ENCODE data around the gene PIAS1.
"Not testable (repeated sequence)": the region's sequence is repeated elsewhere in the genome, so short reads cannot be mapped to it uniquely, and the experiment has no call there.

The PIAS1 gene

GRCh38 chr15:68201153-68201878 is 147.2 kb downstream of the PIAS1 start:
- no peaks in the 10 kb centered on the region for H3K27me3 ChIP-seq (ENCODE audit: control insufficient read depth in 1 of 2, insufficient read depth in 1 of 2, low read length in 2 of 2)
- H3K18ac ChIP-seq (ENCODE audit: low read depth in 1 of 2, low read length in 2 of 2), result no peak overlapping the region
- no peak overlapping the region for H2BK15ac ChIP-seq (ENCODE audit: low read depth, poor library complexity, severe bottlenecking)
- DNase-seq, result no peak
- H2BK120ac ChIP-seq (ENCODE audit: low read depth, low read length), result no peak overlapping the region
- no peak overlapping the region for H3K14ac ChIP-seq (ENCODE audit: low read length in 2 of 2)
- H3K4me3 ChIP-seq (ENCODE audit: insufficient read depth in 1 of 2, low read depth in 1 of 2, low read length in 2 of 2), result no peak overlapping the region
- no peak overlapping the region for H3K4ac ChIP-seq (ENCODE audit: low read depth in 1 of 2, low read length in 2 of 2)
- no peak overlapping the region for H2BK5ac ChIP-seq (ENCODE audit: low read depth, low read length, poor library complexity, severe bottlenecking)
- H3K9ac ChIP-seq (ENCODE audit: low read length), result no peak overlapping the region
- H2BK12ac ChIP-seq (ENCODE audit: low read length in 2 of 2), result no peak overlapping the region
- peaks cover 13% of the 10 kb centered on the region for H3K4me1 ChIP-seq (ENCODE audit: control insufficient read depth, insufficient read depth, low read depth, low read length)
- H3K79me1 ChIP-seq (replicated peaks; ENCODE audit: low read length, poor library complexity, severe bottlenecking), result peaks cover 27% of the 10 kb centered on the region
- H3K23ac ChIP-seq (ENCODE audit: low read length in 2 of 2), result no peak overlapping the region
- H2AFZ ChIP-seq (ENCODE audit: low read depth, low read length), result no peak overlapping the region
- H3K4me2 ChIP-seq (ENCODE audit: low read length, poor library complexity, severe bottlenecking), result no peak overlapping the region
- no peak overlapping the region for H4K8ac ChIP-seq (ENCODE audit: low read length)
- H3K27ac ChIP-seq (ENCODE audit: low read length, poor library complexity, severe bottlenecking), result no peak overlapping the region
- no peaks in the 10 kb centered on the region for H3K9me3 ChIP-seq (ENCODE audit: control insufficient read depth, low read length)
- WGBS, result 96% methylated on average over 7 of the region's 7 CpGs
- H2AK5ac ChIP-seq (ENCODE audit: low read length, severe bottlenecking), result no peak overlapping the region
- H4K91ac ChIP-seq (ENCODE audit: low read length), result no peak overlapping the region
- peaks cover 6 to 28% of the 10 kb centered on the region in 2 experiments for H3K36me3 ChIP-seq (ENCODE audit: control insufficient read depth in 1 of 2, insufficient read depth in 2 of 2, low read depth in 1 of 2, low read length in 2 of 2)

- 63% methylated on average over 1 of the region's 3 CpGs for WGBS
Observed at GRCh38 chr15:68201879-68202261, 147.8 kb downstream of the PIAS1 start.

GRCh38 chr15:68202994-68203393 is 148.9 kb downstream of the PIAS1 start:
- not testable (repeated sequence) for H3K9ac ChIP-seq (ENCODE audit: low read length); H3K27ac ChIP-seq (ENCODE audit: low read length, poor library complexity, severe bottlenecking); H3K27me3 ChIP-seq (ENCODE audit: control insufficient read depth in 1 of 2, insufficient read depth in 1 of 2, low read length in 2 of 2); H3K4me3 ChIP-seq (ENCODE audit: insufficient read depth in 1 of 2, low read depth in 1 of 2, low read length in 2 of 2); H3K9me3 ChIP-seq (ENCODE audit: control insufficient read depth, low read length); DNase-seq; H2BK5ac ChIP-seq (ENCODE audit: low read depth, low read length, poor library complexity, severe bottlenecking); H2BK15ac ChIP-seq (ENCODE audit: low read depth, poor library complexity, severe bottlenecking); H2AK5ac ChIP-seq (ENCODE audit: low read length, severe bottlenecking); H3K23ac ChIP-seq (ENCODE audit: low read length in 2 of 2); H3K4ac ChIP-seq (ENCODE audit: low read depth in 1 of 2, low read length in 2 of 2); H3K4me2 ChIP-seq (ENCODE audit: low read length, poor library complexity, severe bottlenecking); H4K91ac ChIP-seq (ENCODE audit: low read length); H3K14ac ChIP-seq (ENCODE audit: low read length in 2 of 2); H3K18ac ChIP-seq (ENCODE audit: low read depth in 1 of 2, low read length in 2 of 2); H2AFZ ChIP-seq (ENCODE audit: low read depth, low read length); H2BK12ac ChIP-seq (ENCODE audit: low read length in 2 of 2); H4K8ac ChIP-seq (ENCODE audit: low read length); H2BK120ac ChIP-seq (ENCODE audit: low read depth, low read length)
- Histone ChIP-seq H3K36me3 (ENCODE audit: control insufficient read depth in 1 of 2, insufficient read depth in 2 of 2, low read depth in 1 of 2, low read length in 2 of 2) (peaks cover 0 to 23% of the 10 kb centered on the region in 2 experiments), H3K4me1 (ENCODE audit: control insufficient read depth, insufficient read depth, low read depth, low read length) (peaks cover 13% of the 10 kb centered on the region), H3K79me1 (replicated peaks; ENCODE audit: low read length, poor library complexity, severe bottlenecking) (peaks cover 32% of the 10 kb centered on the region)
- WGBS, result 98% methylated on average over 7 of the region's 7 CpGs

More at GRCh38 chr15:68201879-68202261, 147.8 kb downstream of the PIAS1 start:
- Histone ChIP-seq H3K14ac (ENCODE audit: low read length in 2 of 2) (no peak overlapping the region), H3K4me1 (ENCODE audit: control insufficient read depth, insufficient read depth, low read depth, low read length) (peaks cover 13% of the 10 kb centered on the region), H3K4me3 (ENCODE audit: insufficient read depth in 1 of 2, low read depth in 1 of 2, low read length in 2 of 2) (no peak overlapping the region), H2BK15ac (ENCODE audit: low read depth, poor library complexity, severe bottlenecking) (no peak overlapping the region), H2BK120ac (ENCODE audit: low read depth, low read length) (no peak overlapping the region), H3K4me2 (ENCODE audit: low read length, poor library complexity, severe bottlenecking) (no peak overlapping the region), H3K27ac (ENCODE audit: low read length, poor library complexity, severe bottlenecking) (no peak overlapping the region), H3K79me1 (replicated peaks; ENCODE audit: low read length, poor library complexity, severe bottlenecking) (peaks cover 32% of the 10 kb centered on the region), H3K36me3 (ENCODE audit: control insufficient read depth in 1 of 2, insufficient read depth in 2 of 2, low read depth in 1 of 2, low read length in 2 of 2) (peaks cover 6 to 27% of the 10 kb centered on the region in 2 experiments), H2BK5ac (ENCODE audit: low read depth, low read length, poor library complexity, severe bottlenecking) (no peak overlapping the region), H3K27me3 (ENCODE audit: control insufficient read depth in 1 of 2, insufficient read depth in 1 of 2, low read length in 2 of 2) (no peaks in the 10 kb centered on the region), H3K4ac (ENCODE audit: low read depth in 1 of 2, low read length in 2 of 2) (no peak overlapping the region), H4K91ac (ENCODE audit: low read length) (no peak overlapping the region), H3K23ac (ENCODE audit: low read length in 2 of 2) (no peak overlapping the region), H3K9ac (ENCODE audit: low read length) (no peak overlapping the region), H3K9me3 (ENCODE audit: control insufficient read depth, low read length) (no peaks in the 10 kb centered on the region), H2BK12ac (ENCODE audit: low read length in 2 of 2) (no peak overlapping the region), H4K8ac (ENCODE audit: low read length) (no peak overlapping the region), H2AK5ac (ENCODE audit: low read length, severe bottlenecking) (no peak overlapping the region), H2AFZ (ENCODE audit: low read depth, low read length) (no peak overlapping the region), H3K18ac (ENCODE audit: low read depth in 1 of 2, low read length in 2 of 2) (no peak overlapping the region)
- DNase-seq, result no peak

GRCh38 chr15:68203486-68203885 is 149.4 kb downstream of the PIAS1 start:
- H2BK120ac ChIP-seq (ENCODE audit: low read depth, low read length), result no peak overlapping the region
- H3K4me2 ChIP-seq (ENCODE audit: low read length, poor library complexity, severe bottlenecking), result no peak overlapping the region
- no peak for DNase-seq
- H2BK15ac ChIP-seq (ENCODE audit: low read depth, poor library complexity, severe bottlenecking), result no peak overlapping the region
- H3K4me1 ChIP-seq (ENCODE audit: control insufficient read depth, insufficient read depth, low read depth, low read length), result peaks cover 13% of the 10 kb centered on the region
- H4K8ac ChIP-seq (ENCODE audit: low read length), result no peak overlapping the region
- 98% methylated on average over 5 of the region's 5 CpGs for WGBS
- H2AK5ac ChIP-seq (ENCODE audit: low read length, severe bottlenecking), result no peak overlapping the region
- H3K4ac ChIP-seq (ENCODE audit: low read depth in 1 of 2, low read length in 2 of 2), result no peak overlapping the region
- H3K36me3 ChIP-seq (ENCODE audit: control insufficient read depth in 1 of 2, insufficient read depth in 2 of 2, low read depth in 1 of 2, low read length in 2 of 2), result peaks cover 0 to 23% of the 10 kb centered on the region in 2 experiments
- peak overlapping the region in 1 of 2 experiments; percentile 15 for H2BK12ac ChIP-seq (ENCODE audit: low read length in 2 of 2)
- H4K91ac ChIP-seq (ENCODE audit: low read length), result no peak overlapping the region
- H3K18ac ChIP-seq (ENCODE audit: low read depth in 1 of 2, low read length in 2 of 2), result no peak overlapping the region
- no peaks in the 10 kb centered on the region for H3K9me3 ChIP-seq (ENCODE audit: control insufficient read depth, low read length)
- no peak overlapping the region for H2BK5ac ChIP-seq (ENCODE audit: low read depth, low read length, poor library complexity, severe bottlenecking)
- no peak overlapping the region for H3K4me3 ChIP-seq (ENCODE audit: insufficient read depth in 1 of 2, low read depth in 1 of 2, low read length in 2 of 2)
- H3K14ac ChIP-seq (ENCODE audit: low read length in 2 of 2), result no peak overlapping the region
- H3K27ac ChIP-seq (ENCODE audit: low read length, poor library complexity, severe bottlenecking), result no peak overlapping the region
- no peak overlapping the region for H3K9ac ChIP-seq (ENCODE audit: low read length)
- H3K23ac ChIP-seq (ENCODE audit: low read length in 2 of 2), result no peak overlapping the region
- H3K27me3 ChIP-seq (ENCODE audit: control insufficient read depth in 1 of 2, insufficient read depth in 1 of 2, low read length in 2 of 2), result no peaks in the 10 kb centered on the region
- no peak overlapping the region for H2AFZ ChIP-seq (ENCODE audit: low read depth, low read length)
- peaks cover 30% of the 10 kb centered on the region for H3K79me1 ChIP-seq (replicated peaks; ENCODE audit: low read length, poor library complexity, severe bottlenecking)

All from mesenchymal stem cell (in vitro differentiated cells and primary cell).